T-helper 1 cell treated with Interleukin-12 subunit alpha and Interleukin-12 subunit beta and Interleukin-4 antibody, amounts not matched to agents 30 ng/mL and 1 ng/mL, for 36 hours (primary cell): ENCODE measurements around the gene FAF2. TPM values are rescaled to one million over a fixed set of nuclear protein-coding genes. Genes with fewer than 3 reads are reported as not detected.
"Not testable (repeated sequence)": the region's sequence is repeated elsewhere in the genome, so short reads cannot be mapped to it uniquely, and the experiment has no call there.

ENCODE experiments used
- intact Hi-C: fragments of 100-400 bp; cut with micrococcal nuclease; formaldehyde crosslinking; loops from one replicate; pipeline ENCODE4 v1.15.1; 2024
- total RNA-seq: library from RNA; stranded (reverse); gene quantifications from 2 replicates; pipeline ENCODE4 v1.2.3, GENCODE V29; 2022

FAF2 gene
- total RNA-seq, 1 donor from 2014 or later, result 40.9 TPM

GRCh38 chr5:176540956-176541337 is 92.8 kb downstream of the FAF2 start:
- intact Hi-C loops, result loop anchor here (5.0 kb wide), 1 partner anchor 1019 kb away; no protein-coding TSS in a partner anchor

GRCh38 chr5:176541338-176542134 is 93.4 kb downstream of the FAF2 start:
- intact Hi-C loops, result loop anchor here (1.0 to 5.0 kb wide), 4 partner anchors 7 to 1019 kb away; partner anchors contain the start of genes FAF2 and TSPAN17

GRCh38 chr5:176542135-176542595 is 94.0 kb downstream of the FAF2 start:
- intact Hi-C loops, result loop anchor here (1.0 to 5.0 kb wide), 4 partner anchors 8 to 1020 kb away; partner anchors contain the start of genes FAF2 and TSPAN17

- intact Hi-C loops, result loop anchor here (1.0 to 5.0 kb wide), 8 partner anchors 9 to 1021 kb away; partner anchors contain the start of genes ARL10, CLTB, FAF2 and KIAA1191
Measured at GRCh38 chr5:176542596-176543427, 94.6 kb downstream of the FAF2 start.

DNA sequence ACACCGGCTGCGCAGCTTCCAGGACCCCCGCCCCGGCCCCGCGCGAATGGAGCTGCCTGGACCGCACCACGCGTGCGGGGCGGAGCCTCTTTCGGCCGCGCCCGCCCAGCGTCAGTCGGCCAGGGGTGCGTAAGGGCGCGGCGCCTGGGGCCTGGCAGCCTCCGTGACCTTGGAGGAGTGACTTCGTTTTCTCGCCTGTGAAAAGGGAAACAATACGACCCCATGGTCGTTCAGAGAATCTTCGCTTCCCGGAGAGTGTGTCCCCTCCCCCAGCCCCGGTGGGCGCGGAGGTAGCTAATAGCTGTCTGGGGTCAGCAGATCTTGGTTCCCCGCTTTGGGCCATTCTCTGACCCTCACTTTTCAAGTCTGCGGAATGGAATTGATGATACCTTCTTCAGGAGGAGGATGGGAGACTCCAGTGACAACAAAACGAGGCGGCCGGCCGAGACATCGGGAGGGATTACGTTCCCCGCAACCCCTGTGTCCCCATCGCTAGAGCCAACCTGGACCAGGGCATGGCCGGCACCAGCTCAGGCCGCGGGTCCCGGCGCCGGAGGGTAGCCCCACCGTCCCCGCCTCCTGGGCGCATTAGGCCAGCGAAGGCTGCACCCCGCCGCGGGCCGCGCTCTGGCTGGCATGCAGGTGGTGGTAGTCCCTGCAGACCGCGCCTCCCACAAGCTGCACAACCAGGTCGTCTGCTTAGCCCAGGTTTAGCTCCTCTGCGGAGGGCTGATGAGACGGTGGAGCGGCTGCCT is 95.4 kb downstream of the FAF2 start:
- intact Hi-C loops, result loop anchor here (1.0 to 5.0 kb wide), 7 partner anchors 31 to 1021 kb away; partner anchors contain the start of genes ARL10, CLTB and KIAA1191

DNA sequence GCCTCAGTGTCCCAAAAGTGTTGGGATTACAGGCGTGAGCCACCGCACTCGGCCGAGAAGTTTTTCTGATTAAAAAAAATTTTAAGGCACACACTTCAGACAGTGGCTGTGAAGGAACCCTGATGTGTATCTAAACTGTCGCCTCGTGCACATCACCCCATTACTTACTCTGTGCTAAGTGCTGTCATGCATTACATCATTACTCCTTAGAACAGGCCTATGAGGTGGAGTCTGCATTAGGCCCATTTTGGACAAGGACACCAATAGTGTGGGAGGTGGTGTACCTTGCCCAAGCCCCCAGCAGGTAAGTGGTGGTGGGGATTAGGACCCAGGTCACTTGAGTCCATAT is 97.2 kb downstream of the FAF2 start:
- intact Hi-C loops, result no loop called here

GRCh38 chr5:176545737-176546509 is 97.7 kb downstream of the FAF2 start:
- intact Hi-C loops, result no loop called here

DNA sequence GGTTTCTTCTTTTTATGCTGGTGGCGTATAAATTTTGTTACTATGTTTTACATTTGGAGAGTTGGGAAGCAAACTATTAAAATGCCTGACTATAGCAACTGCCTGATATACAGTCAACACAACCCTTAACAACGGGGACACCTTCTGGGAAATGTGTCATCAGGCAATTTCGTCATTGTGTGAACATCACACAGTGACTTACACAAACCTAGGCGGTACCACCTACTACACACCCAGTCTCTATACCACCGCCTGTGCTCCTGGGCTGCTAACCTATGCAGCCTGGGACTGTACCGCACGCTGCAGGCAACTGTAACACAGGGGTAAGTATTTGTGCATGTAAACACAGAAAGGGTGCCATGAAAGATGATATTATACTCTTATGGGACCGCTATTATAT is 99.6 kb downstream of the FAF2 start:
- intact Hi-C loops, result no loop called here

- intact Hi-C loops, result no loop called here
Measured at GRCh38 chr5:176548967-176549444, 100.8 kb downstream of the FAF2 start, which contains the start of gene CDHR2. Gene CDHR2, plus strand, starts transcription at chr5:176549342. Its CDS starts 16,011 bp downstream, at chr5:176565353.

DNA sequence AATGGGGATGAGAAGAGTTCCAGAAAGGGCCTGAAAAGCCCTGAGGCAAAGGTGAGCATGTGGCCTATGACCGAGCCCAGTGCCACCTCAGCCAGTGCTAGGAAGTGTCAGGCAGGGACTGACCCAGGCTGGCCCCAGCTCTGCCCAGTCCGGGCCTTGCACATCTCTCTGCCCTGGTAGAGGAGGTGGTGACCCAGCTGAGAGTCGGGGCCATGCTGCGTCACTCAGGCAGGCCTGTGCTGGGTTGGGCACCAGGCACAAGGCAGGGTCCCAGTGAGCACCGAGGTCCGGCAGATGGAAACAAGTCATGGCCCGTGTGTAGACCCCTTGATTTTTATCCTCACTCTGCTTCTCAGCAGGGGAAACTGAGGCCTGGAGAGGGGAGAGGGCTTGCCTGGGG is 101.7 kb downstream of the FAF2 start:
- intact Hi-C loops, result no loop called here

- intact Hi-C loops, result no loop called here
Measured at GRCh38 chr5:176550275-176550831, 102.2 kb downstream of the FAF2 start.

- intact Hi-C loops, result not testable (repeated sequence)
Measured at GRCh38 chr5:176550937-176551336, 102.8 kb downstream of the FAF2 start.

DNA sequence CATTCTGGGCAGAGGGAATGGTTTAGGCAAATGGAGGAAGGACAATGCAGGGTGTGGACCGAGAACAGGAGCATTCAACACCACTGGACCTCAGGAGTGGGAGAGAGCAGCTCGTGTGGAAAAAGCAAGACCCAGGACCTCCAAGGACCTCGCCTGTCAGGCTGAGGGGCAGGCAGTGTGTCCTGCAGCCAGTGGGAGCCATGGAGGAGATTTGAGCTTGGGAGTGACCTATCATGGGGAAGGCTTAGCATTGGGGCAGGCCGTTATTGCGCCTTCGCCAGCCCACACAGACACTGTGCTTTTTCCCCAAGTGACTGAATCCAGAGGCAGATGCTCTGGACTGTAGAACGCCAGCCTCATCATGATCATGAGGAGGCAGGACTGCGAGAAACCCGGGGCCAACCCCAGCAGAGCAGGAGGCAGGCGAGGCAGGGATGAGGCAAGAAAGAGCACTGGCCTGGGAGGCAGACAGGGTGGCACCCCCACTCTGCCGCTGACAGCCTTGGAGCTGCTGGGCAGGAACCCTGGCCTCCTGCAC is 104.2 kb downstream of the FAF2 start:
- intact Hi-C loops, result no loop called here

DNA sequence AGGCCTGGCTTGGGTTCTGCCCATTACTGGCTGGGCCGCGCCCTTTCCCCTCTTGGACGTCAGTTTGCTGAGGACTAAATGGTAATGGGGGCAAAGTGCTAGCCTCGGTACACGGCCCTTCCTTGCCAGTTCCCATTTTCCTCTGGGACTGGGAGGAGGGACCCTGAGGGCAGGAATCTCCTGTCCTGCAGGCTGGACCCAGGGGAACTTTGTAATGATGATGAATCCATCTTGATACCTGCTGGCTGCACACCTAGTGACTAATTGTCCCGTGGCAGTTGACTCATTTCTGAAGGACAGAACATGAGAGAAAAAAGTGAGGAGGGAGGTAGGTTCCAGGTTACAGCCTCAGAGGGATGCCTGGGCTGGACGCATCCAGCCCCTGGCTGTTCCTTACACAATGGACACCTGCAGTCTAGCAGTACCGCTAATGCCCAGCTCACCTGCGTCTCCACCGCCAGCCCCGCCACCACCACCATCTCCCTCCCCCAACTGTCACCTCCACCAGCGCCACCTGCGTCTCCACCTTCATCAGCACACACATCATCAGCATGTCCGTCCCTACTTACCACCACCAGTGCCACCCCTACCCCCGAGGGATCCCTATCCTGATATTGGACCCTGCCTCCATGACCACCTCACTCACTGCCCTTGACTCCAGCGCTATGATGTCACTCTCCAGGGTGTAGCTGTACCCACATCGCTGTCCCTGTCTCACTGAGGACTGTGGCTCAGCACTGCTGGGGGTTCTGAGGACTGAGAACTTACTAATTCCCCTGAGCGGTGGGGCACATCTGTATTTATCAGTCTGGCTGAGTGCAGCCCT is 105.3 kb downstream of the FAF2 start:
- intact Hi-C loops, result loop anchor here (2.0 kb wide), 1 partner anchor 15 kb away; no protein-coding TSS in a partner anchor

- intact Hi-C loops, result no loop called here
Measured at GRCh38 chr5:176557846-176558245, 109.7 kb downstream of the FAF2 start.
